Measurements from ENCODE around the gene BCAR1.

DNA sequence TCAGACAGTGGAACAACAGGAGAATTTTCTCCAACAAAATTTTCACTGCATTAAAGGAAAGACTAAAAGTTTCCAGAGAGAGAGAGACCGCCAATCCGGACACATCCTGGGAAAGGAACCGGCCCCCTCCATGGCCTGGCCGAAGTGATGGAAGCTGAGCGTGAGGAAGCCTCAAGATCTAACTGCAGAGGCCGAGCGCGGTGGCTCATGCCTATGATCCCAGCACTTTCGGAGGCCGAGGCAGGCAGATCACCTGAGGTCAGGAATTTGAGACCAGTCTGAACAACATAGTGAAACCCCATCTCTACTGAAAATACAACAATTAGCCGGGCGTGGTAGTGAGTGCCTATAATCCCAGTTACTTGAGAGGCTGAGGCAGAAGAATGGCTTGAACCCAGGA, 48.3 kb downstream of the BCAR1 start:
- TF ChIP-seq POLR2AphosphoS5 (IDR thresholded peaks at IDR 0.05; ENCODE audit: low read depth, low read length): no peak
- TF ChIP-seq, protein P1, sequence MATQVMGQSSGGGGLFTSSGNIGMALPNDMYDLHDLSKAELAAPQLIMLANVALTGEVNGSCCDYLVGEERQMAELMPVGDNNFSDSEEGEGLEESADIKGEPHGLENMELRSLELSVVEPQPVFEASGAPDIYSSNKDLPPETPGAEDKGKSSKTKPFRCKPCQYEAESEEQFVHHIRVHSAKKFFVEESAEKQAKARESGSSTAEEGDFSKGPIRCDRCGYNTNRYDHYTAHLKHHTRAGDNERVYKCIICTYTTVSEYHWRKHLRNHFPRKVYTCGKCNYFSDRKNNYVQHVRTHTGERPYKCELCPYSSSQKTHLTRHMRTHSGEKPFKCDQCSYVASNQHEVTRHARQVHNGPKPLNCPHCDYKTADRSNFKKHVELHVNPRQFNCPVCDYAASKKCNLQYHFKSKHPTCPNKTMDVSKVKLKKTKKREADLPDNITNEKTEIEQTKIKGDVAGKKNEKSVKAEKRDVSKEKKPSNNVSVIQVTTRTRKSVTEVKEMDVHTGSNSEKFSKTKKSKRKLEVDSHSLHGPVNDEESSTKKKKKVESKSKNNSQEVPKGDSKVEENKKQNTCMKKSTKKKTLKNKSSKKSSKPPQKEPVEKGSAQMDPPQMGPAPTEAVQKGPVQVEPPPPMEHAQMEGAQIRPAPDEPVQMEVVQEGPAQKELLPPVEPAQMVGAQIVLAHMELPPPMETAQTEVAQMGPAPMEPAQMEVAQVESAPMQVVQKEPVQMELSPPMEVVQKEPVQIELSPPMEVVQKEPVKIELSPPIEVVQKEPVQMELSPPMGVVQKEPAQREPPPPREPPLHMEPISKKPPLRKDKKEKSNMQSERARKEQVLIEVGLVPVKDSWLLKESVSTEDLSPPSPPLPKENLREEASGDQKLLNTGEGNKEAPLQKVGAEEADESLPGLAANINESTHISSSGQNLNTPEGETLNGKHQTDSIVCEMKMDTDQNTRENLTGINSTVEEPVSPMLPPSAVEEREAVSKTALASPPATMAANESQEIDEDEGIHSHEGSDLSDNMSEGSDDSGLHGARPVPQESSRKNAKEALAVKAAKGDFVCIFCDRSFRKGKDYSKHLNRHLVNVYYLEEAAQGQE (IDR thresholded peaks at IDR 0.05; ENCODE audit: insufficient read depth in 1 of 2, low read depth in 2 of 2, low read length in 2 of 2): no peak
- no peak for TF ChIP-seq TAF1 (IDR thresholded peaks at IDR 0.05; ENCODE audit: borderline replicate concordance, insufficient read depth, low read length)
- no peak for TF ChIP-seq SIN3A (IDR thresholded peaks at IDR 0.05; ENCODE audit: borderline replicate concordance, insufficient read depth, low read length)
- TF ChIP-seq FOXP2 (optimal IDR thresholded peaks at IDR 0.05; ENCODE audit: borderline replicate concordance, extremely low read depth, extremely low read length, insufficient read depth): no peak
